ENCODE results near the gene KRTAP5-6.

- TF ChIP-seq CTCF (conservative IDR thresholded peaks at IDR 0.05; ENCODE audit: low read length) (peak; percentile 97), EZH2phosphoT487 (IDR thresholded peaks at IDR 0.05; ENCODE audit: borderline replicate concordance) (no peak)
Observed at GRCh38 chr11:1652771-1653540, 44.0 kb upstream of the KRTAP5-6 start.
